Common myeloid progenitor, CD34-positive (primary cell): ENCODE results near the gene DNAI1.
A peak's percentile ranks its signal among the peaks of the same experiment; 100 is the strongest.

Source experiments
- CTCF ChIA-PET: fragments of 350-600 bp; sonication (Branson Sonifier 250); formaldehyde crosslinking; loops from one replicate; lab custom pipeline; 2021; ENCODE audit warnings: antibody characterized with exemption; lab: Charles Lee
- POLR2A ChIA-PET: fragments of 350-600 bp; sonication (Branson Sonifier 250); formaldehyde crosslinking; loops from one replicate; lab custom pipeline; 2021; ENCODE audit warnings: antibody characterized with exemption; lab: Charles Lee
- DNase-seq, 3 donors: peaks; one replicate each; pipeline versions ENCODE4 v3.0.0 to v3.0.0-alpha.2; 2013
- H3K27ac ChIP-seq, 2 experiments: 1 replicate in 1 of 2; 2 replicates in 1 of 2; pipeline ENCODE4 v1.7.0; 2013; ENCODE audit warnings: inconsistent platforms in 2 of 2, low read length in 2 of 2, mild to moderate bottlenecking in 2 of 2, low read depth in 1 of 2, moderate library complexity in 1 of 2; ENCODE audit not compliant: severe bottlenecking in 2 of 2, insufficient read depth in 1 of 2, poor library complexity in 1 of 2
- H3K27me3 ChIP-seq, 5 experiments: replicated peaks in 2 of 5; 1 replicate in 3 of 5; 2 replicates in 2 of 5; pipeline versions ENCODE4 v1.6.1 to v1.7.0; 2013; ENCODE audit warnings: low read length in 4 of 5, mild to moderate bottlenecking in 2 of 5, moderate library complexity in 2 of 5, inconsistent platforms in 1 of 5; ENCODE audit not compliant: insufficient read depth in 5 of 5, control insufficient read depth in 4 of 5
- H3K36me3 ChIP-seq, 4 experiments: 1 replicate in 2 of 4; 2 replicates in 2 of 4; pipeline versions ENCODE4 v1.6.1 to v1.7.0; 2013; ENCODE audit warnings: low read length in 3 of 4, control low read depth in 1 of 4, mild to moderate bottlenecking in 1 of 4; ENCODE audit not compliant: control insufficient read depth in 4 of 4, insufficient read depth in 4 of 4
- H3K4me1 ChIP-seq, 4 experiments: 1 replicate in 3 of 4; 2 replicates in 1 of 4; pipeline versions ENCODE4 v1.6.1 to v1.7.1; 2013; ENCODE audit warnings: low read length in 3 of 4, mild to moderate bottlenecking in 3 of 4, control low read depth in 1 of 4, inconsistent platforms in 1 of 4, moderate library complexity in 1 of 4; ENCODE audit not compliant: control insufficient read depth in 4 of 4, insufficient read depth in 4 of 4; ENCODE audit errors: control extremely low read depth in 1 of 4
- H3K4me3 ChIP-seq, 7 experiments: 1 replicate in 4 of 7; 2 replicates in 3 of 7; pipeline versions ENCODE4 v1.5.1 to v1.7.0; 2013; ENCODE audit warnings: mild to moderate bottlenecking in 7 of 7, low read length in 6 of 7, moderate library complexity in 6 of 7, inconsistent platforms in 2 of 7, low read depth in 2 of 7, control low read depth in 1 of 7; ENCODE audit not compliant: insufficient read depth in 4 of 7, control insufficient read depth in 1 of 7; ENCODE audit errors: extremely low read depth in 1 of 7
- H3K9me3 ChIP-seq, 5 experiments: 1 replicate in 4 of 5; 2 replicates in 1 of 5; pipeline versions ENCODE4 v1.6.1 to v1.7.1; 2013; ENCODE audit warnings: low read length in 4 of 5, mild to moderate bottlenecking in 2 of 5, inconsistent platforms in 1 of 5, low read depth in 1 of 5, moderate library complexity in 1 of 5; ENCODE audit not compliant: control insufficient read depth in 4 of 5, insufficient read depth in 2 of 5; ENCODE audit errors: control extremely low read depth in 1 of 5
- WGBS: methylation state at CpG from one replicate; pipeline ENCODE4 v1.1.5; 2013; ENCODE audit not compliant: insufficient coverage; 5-methylcytosine and 5-hydroxymethylcytosine counted together

The DNAI1 gene

GRCh38 chr9:34484678-34485077, 26.1 kb downstream of the DNAI1 start:
- H3K9me3 ChIP-seq = no peaks in the 10 kb centered on the region
- no peak for DNase-seq
- H3K4me3 ChIP-seq = no peak overlapping the region
- POLR2A ChIA-PET = no interaction called here
- no peaks in the 10 kb centered on the region for H3K4me1 ChIP-seq
- no peak overlapping the region for H3K27ac ChIP-seq
- H3K27me3 ChIP-seq = peaks cover 0 to 13% (median 4%) of the 10 kb centered on the region in 5 experiments
- CTCF ChIA-PET = interaction anchor here (0.8 to 1.3 kb wide), 2 partner anchors 8 to 15 kb away, joined by 3 read pairs; no protein-coding TSS in a partner anchor
- no peaks in the 10 kb centered on the region for H3K36me3 ChIP-seq

GRCh38 chr9:34485822-34486221, 27.2 kb downstream of the DNAI1 start:
- Histone ChIP-seq H3K36me3 (no peaks in the 10 kb centered on the region), H3K27me3 (peaks cover 0 to 18% (median 12%) of the 10 kb centered on the region in 5 experiments), H3K9me3 (no peaks in the 10 kb centered on the region), H3K27ac (no peak overlapping the region), H3K4me1 (no peaks in the 10 kb centered on the region), H3K4me3 (no peak overlapping the region)
- WGBS = 97% methylated on average over 5 of the region's 6 CpGs
- ChIA-PET POLR2A (no interaction called here), CTCF (no interaction called here)
- no peak for DNase-seq

GRCh38 chr9:34486572-34486971, 28.0 kb downstream of the DNAI1 start:
- no peak for DNase-seq
- no peaks in the 10 kb centered on the region for H3K36me3 ChIP-seq
- no peaks in the 10 kb centered on the region for H3K9me3 ChIP-seq
- CTCF ChIA-PET = no interaction called here
- POLR2A ChIA-PET = no interaction called here
- WGBS = 100% methylated on average over 1 of the region's 3 CpGs
- no peaks in the 10 kb centered on the region for H3K4me1 ChIP-seq
- no peak overlapping the region for H3K4me3 ChIP-seq
- H3K27me3 ChIP-seq = peaks cover 0 to 18% (median 13%) of the 10 kb centered on the region in 5 experiments
- no peak overlapping the region for H3K27ac ChIP-seq

GRCh38 chr9:34490360-34490759, 31.8 kb downstream of the DNAI1 start:
- CTCF ChIA-PET = interaction anchor here (0.8 to 3.9 kb wide), 6 partner anchors 8 to 112 kb away, joined by 3 to 15 read pairs (median 3); no protein-coding TSS in a partner anchor
- no peak overlapping the region for H3K4me3 ChIP-seq
- DNase-seq = no peak
- H3K4me1 ChIP-seq = no peaks in the 10 kb centered on the region
- H3K27ac ChIP-seq = no peak overlapping the region
- POLR2A ChIA-PET = no interaction called here
- WGBS = 71% methylated on average over 1 of the region's 1 CpG
- H3K9me3 ChIP-seq = no peaks in the 10 kb centered on the region
- H3K27me3 ChIP-seq = peaks cover 0 to 18% (median 13%) of the 10 kb centered on the region in 5 experiments
- H3K36me3 ChIP-seq = no peaks in the 10 kb centered on the region

GRCh38 chr9:34490760-34491159, 32.2 kb downstream of the DNAI1 start:
- Histone ChIP-seq H3K9me3 (no peaks in the 10 kb centered on the region), H3K27me3 (peaks cover 0 to 18% (median 13%) of the 10 kb centered on the region in 5 experiments), H3K4me1 (no peaks in the 10 kb centered on the region), H3K4me3 (no peak overlapping the region), H3K36me3 (no peaks in the 10 kb centered on the region), H3K27ac (no peak overlapping the region)
- ChIA-PET CTCF (interaction anchor here (0.8 to 3.9 kb wide), 2 partner anchors 9 to 101 kb away, joined by 3 to 15 read pairs; no protein-coding TSS in a partner anchor), POLR2A (no interaction called here)
- no peak for DNase-seq
- 85% methylated on average over 3 of the region's 3 CpGs for WGBS

- 61% methylated on average over 2 of the region's 2 CpGs for WGBS
- Histone ChIP-seq H3K27ac (no peak overlapping the region), H3K36me3 (no peaks in the 10 kb centered on the region), H3K27me3 (peaks cover 0 to 18% (median 13%) of the 10 kb centered on the region in 5 experiments), H3K4me1 (no peaks in the 10 kb centered on the region), H3K9me3 (no peaks in the 10 kb centered on the region), H3K4me3 (no peak overlapping the region)
- ChIA-PET CTCF (interaction anchor here (2.0 kb wide), 1 partner anchor 12 kb away, joined by 5 read pairs; no protein-coding TSS in a partner anchor), POLR2A (no interaction called here)
- DNase-seq = no peak
These were observed 33.0 kb downstream of the DNAI1 start for GRCh38 chr9:34491596-34491995.

- no peaks in the 10 kb centered on the region for H3K4me1 ChIP-seq
- peaks cover 0 to 18% (median 13%) of the 10 kb centered on the region in 5 experiments for H3K27me3 ChIP-seq
- H3K27ac ChIP-seq = no peak overlapping the region
- no peaks in the 10 kb centered on the region for H3K36me3 ChIP-seq
- POLR2A ChIA-PET = no interaction called here
- CTCF ChIA-PET = interaction anchor here (1.0 to 2.0 kb wide), 3 partner anchors 9 to 56 kb away, joined by 3 to 5 read pairs (median 4); no protein-coding TSS in a partner anchor
- no peaks in the 10 kb centered on the region for H3K9me3 ChIP-seq
- WGBS = 0% methylated on average over 1 of the region's 2 CpGs
- DNase-seq = peak; percentile 4 to 20 (median 12)
- H3K4me3 ChIP-seq = no peak overlapping the region
These were observed 33.4 kb downstream of the DNAI1 start for GRCh38 chr9:34492051-34492450.
